Measurements from ENCODE around the gene BEST4.
"Not testable (repeated sequence)": the region's sequence is repeated elsewhere in the genome, so short reads cannot be mapped to it uniquely, and the experiment has no call there.

Gene BEST4

GRCh38 chr1:44777547-44777946 is 10.4 kb downstream of the BEST4 start:
- ATAC-seq: no peak

GRCh38 chr1:44776730-44777068 is 11.3 kb downstream of the BEST4 start:
- no peak for ATAC-seq

- peak; percentile 9 for ATAC-seq
Observed at GRCh38 chr1:44775930-44776729, 11.8 kb downstream of the BEST4 start.

GRCh38 chr1:44775078-44775929 is 12.7 kb downstream of the BEST4 start, which contains the start of gene RPS8:
TSS of gene RPS8 (plus strand) at chr1:44775540. CDS start at chr1:44775597, 57 bp downstream.
- ATAC-seq: peak; percentile 77 to 81

- not testable (repeated sequence) for ATAC-seq
Observed at GRCh38 chr1:44766421-44766820, 21.5 kb downstream of the BEST4 start.

- ATAC-seq: no peak
Observed at GRCh38 chr1:44760876-44761275, 27.1 kb downstream of the BEST4 start.

- no peak for ATAC-seq
Observed at GRCh38 chr1:44759077-44759476, 28.9 kb downstream of the BEST4 start.

GRCh38 chr1:44757420-44757819 is 30.6 kb downstream of the BEST4 start:
- ATAC-seq: no peak

- no peak for ATAC-seq
Observed at GRCh38 chr1:44747878-44748277, 40.1 kb downstream of the BEST4 start.

- ATAC-seq: no peak
Observed at GRCh38 chr1:44743211-44743610, 44.8 kb downstream of the BEST4 start.

GRCh38 chr1:44740179-44740617 is 47.8 kb downstream of the BEST4 start:
- peak in 1 of 2 donors; percentile 2 for ATAC-seq

GRCh38 chr1:44739307-44740178 is 48.4 kb downstream of the BEST4 start, which contains the start of gene KIF2C:
TSS of gene KIF2C (plus strand) at chr1:44739837. CDS start at chr1:44739933, 96 bp downstream.
- ATAC-seq: peak; percentile 99

GRCh38 chr1:44738953-44739306 is 49.0 kb downstream of the BEST4 start:
- ATAC-seq: peak in 1 of 2 donors; percentile 2

GRCh38 chr1:44735992-44736391 is 52.0 kb downstream of the BEST4 start:
- ATAC-seq: no peak

GRCh38 chr1:44733784-44734183 is 54.2 kb downstream of the BEST4 start:
- no peak for ATAC-seq

Data from activated CD4-positive, CD25-positive, alpha-beta regulatory T cell treated with anti-CD3 and anti-CD28 coated beads, Interleukin-2, amount 50 U/mL, for 24 hours (primary cell).